Inflammatory macrophage treated with lipopolysaccharide for 4 hours (primary cell): ENCODE data around the gene RLN3.

Experiments
- DNase-seq: peaks from one replicate; pipeline ENCODE4 v3.0.0-alpha.2; 2020

Gene RLN3, protein sequence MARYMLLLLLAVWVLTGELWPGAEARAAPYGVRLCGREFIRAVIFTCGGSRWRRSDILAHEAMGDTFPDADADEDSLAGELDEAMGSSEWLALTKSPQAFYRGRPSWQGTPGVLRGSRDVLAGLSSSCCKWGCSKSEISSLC

DNA sequence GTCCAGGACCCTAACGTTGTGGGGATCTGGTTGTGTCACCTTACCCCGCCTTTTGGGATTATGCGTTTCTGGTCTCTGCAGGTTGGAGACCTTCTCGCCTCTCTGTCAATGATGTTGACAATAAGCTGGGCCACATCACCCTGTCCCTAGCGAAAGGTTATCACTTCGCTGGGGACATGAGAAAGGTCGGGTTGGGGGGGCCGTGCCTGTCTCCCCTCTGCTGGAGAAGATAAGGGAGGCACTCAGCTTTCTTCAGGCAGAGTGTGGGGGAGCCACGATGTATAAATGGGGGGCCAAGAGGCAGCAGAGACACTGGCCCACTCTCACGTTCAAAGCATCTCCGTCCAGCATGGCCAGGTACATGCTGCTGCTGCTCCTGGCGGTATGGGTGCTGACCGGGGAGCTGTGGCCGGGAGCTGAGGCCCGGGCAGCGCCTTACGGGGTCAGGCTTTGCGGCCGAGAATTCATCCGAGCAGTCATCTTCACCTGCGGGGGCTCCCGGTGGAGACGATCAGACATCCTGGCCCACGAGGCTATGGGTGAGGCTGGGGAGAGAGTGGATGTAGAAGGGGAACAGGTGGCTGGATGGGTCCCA, at the start of gene RLN3:
TSS of gene RLN3 (plus strand) at position 293 of the 595 bp plus-strand sequence. CDS start at position 350, 57 bp downstream.
- no peak for DNase-seq

DNA sequence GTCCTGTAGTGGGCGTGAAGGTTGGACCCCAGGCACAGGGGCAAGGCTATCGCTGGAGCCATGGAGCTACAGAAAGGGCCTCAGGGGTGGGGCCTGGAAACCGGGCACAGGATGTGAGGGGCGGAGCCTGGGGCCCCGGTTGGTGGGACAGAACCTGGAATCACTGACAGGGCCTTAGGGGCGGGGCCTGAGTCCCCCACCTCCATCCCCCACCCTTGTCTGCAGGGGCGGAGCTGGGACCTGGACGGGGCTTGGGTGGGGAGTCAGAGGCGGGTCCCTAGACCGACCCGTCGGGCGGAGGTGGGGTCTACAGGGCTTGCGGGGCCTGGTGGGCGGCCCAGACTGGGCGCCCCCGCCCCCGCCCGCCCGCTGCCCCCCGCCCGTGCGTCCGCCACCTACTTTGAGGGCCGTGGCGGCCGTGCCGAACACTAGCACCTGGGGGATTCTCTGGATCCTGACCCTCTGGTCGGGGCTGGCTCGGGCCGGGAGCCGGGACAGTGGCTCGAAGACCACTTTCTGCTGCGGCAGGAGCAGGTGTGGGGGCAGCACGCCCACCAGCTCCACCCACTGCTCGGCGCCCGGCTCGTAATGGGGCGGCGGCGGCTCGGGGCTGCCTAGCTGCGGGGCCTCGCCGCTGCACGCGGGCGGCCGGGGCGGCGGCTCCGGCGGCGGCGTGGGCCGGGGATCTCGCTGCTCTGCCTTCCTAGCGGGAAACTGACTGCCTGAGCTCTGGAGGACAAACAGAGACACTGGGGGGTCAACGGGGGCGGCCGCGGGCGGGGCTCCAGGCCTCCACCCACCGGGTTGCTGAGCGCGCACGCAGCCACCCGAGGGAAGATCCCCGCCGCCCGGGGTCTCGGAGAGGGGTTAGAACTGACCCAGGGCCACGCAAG, 49.4 kb upstream of the RLN3 start:
- no peak for DNase-seq

DNA sequence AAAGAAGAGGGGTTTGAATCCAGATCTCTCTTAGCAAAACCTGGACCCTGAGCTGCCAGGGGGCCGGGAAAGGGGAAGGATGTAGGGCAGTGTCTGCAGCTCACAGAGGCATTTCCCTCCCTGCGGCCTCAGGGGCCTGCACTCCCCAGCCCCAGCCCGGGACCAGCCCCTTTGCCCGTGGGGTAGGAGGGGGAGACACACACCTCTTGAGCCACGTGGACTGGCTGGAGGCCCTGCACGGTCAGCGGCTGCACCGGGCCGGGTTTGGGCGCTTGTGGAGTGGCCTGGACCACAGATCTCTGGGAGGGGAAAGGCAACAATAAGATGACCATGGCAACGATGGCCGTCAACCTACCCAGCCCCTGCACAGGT, 48.7 kb upstream of the RLN3 start:
- no peak for DNase-seq

DNA sequence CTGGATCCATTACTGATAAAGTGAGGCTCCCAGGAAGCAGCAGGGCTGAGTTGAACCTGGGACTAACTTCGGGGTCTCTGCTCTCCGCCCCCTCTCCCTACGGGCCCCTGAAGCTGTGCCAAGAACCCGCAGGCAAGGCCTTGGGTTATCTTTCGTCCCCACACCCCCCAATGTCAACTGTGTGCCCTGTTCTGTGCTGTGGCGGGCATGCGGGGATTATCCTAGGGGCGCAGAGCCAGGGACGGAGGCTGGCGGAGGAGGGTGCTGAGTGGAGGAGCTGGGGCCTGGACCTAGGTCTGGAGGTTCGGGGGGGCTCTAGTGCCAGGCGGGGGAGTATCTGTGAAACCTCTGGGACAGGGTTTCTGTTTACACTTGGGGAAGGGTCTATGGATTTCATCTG, 48.3 kb upstream of the RLN3 start:
- DNase-seq, result no peak

DNA sequence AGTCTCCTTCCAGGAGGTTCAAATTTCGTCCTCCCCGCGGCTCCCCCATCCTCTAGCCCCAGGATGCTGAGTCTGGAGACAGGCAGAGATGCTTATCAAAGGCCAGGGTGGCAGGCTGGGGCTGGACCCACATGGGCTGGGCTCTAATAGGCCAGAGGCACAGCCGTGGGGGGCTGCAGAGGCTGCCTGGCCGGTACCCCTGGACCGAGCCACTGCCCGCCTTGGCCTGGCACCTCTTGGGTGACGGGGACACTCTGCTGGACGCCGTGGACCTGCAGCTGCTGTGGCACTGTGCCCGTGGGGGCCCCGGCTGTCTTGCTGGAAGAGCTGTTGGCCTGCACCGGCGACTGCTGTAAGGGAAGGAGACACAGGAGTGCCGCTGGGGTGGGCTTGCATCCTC, 47.6 kb upstream of the RLN3 start:
- no peak for DNase-seq

DNA sequence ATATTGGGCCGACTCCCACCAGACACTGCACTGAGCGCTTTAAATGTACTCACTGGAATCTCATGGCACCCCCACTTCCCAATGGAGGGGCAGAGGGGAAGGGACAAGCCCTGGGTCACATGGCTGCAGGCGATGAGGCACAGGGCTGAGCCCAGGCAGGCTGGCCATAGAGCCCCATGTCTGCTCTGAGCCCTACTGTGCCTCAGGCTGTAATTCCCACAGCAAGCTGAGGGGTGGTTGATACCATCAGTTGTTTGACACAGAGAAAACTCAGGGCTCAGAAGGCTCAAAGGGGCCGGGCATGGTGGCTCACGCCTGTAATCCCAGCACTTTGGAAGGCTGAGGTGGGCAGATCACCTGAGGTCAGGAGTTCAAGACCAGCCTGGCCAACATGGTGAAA, 46.9 kb upstream of the RLN3 start:
- no peak for DNase-seq

DNA sequence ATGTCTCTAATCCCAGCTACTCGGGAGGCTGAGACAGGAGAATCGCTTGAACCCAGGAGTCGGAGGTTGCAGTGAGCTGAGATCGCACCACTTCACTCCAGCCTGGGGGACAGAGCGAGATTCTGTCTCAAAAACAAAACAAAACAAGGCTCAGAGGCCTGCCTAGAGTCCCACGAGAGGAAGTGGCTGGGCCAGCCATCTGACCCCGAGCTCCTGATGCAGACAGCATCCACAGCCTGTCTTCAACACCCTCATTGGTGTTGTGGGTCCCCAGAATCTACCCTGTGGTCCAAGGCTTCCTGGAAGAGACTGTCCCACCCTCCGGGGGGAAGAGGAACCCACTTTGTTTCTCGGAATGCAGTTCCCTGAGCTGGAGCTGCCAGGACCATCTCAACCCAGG, 46.5 kb upstream of the RLN3 start:
- DNase-seq, result no peak

DNA sequence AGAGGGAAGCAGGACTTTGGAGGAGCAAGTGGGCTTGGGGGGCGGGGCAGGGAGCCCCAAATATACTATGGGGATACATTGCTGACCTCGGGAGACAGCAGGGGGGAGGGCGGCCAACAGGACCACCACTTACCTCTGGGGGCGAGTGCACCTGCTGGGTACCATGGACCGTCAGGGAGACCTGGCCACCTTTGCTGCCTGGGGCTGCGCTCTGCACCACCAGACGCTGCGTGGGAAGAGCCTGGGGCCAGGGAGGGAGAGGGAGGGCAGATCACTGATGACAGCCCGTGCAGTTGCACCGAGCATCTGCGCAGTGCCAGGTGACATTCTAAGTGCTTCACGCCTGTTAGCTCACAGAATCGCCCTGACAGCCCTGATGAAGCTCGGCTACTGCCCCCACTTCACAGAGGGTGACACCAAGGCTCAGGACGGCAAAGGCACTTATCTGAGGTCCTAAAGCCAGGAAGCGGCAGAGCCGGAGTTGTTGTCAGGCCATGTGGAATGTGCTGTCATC, 45.9 kb upstream of the RLN3 start:
- DNase-seq, result no peak

DNA sequence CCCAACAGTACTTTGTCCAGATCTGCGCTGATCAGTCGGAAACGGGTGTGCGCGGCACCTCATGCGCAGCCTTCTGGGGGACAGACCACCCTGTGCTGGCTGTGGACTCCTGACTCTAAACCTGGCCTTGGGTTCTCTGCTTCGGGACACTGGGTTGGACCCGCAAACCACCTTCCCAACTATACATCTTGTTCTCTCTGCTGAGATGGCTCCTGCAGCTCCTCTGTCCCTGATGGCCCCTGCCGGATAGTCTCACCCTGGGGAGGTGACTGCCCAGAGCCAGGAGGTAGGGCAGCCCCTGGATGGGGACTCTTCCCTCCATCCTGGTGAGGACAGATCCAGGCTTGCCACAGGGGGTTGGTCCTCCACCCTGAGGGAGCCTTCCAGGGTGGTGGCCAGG, 45.2 kb upstream of the RLN3 start:
- no peak for DNase-seq

DNA sequence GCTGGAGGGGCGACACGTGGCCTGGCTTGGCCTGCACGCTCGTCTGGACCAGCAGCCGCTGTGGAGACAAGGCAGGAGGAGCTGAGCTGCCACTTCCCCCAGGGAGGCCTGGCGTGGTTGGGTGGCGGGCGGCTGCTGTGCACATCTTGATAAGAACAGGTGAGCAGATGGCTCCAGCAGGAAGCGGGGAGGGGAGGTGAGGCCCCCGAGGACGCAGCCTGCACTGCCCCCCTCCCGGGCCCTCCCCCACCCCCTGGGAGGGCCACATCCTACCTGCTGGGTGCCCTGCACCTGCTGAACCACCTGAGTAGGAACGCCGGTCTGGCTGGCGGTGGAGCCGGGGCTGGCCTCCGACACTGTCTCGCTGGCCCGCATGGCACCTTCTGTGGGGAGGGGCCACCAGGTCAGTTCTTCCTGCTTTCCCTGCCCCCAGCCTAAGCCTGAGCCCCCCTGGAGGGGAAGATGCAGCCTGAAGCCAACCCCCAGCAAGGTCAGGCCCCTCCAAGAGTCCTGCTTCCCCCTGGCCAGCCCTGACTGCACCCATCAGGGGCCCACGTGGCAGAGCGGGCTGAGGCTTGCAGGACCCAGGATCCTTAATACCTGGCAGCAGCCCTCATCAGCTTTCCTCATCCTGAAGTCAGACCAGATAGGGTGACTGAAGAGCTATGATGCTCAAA, 44.6 kb upstream of the RLN3 start:
- DNase-seq, result no peak

DNA sequence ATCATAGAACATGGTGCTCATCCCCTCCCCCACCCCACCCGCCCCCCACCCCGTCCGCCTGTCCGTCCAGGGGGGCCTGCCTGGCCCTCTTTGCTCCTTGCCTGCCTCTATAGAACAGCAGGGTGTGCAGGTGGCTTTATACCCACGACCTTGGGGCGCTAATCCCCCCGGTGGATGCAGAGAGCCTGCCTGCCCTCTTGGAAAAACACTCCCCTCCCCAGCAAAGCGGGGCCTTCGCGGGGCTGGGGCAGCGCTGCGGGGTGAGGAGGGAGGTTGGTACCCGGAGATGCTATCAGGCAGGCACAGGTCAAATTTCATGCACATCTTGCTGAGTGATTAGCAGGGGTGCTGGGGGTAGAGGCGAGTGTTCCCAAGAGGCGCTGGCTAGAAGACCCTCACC, 43.8 kb upstream of the RLN3 start:
- no peak for DNase-seq

DNA sequence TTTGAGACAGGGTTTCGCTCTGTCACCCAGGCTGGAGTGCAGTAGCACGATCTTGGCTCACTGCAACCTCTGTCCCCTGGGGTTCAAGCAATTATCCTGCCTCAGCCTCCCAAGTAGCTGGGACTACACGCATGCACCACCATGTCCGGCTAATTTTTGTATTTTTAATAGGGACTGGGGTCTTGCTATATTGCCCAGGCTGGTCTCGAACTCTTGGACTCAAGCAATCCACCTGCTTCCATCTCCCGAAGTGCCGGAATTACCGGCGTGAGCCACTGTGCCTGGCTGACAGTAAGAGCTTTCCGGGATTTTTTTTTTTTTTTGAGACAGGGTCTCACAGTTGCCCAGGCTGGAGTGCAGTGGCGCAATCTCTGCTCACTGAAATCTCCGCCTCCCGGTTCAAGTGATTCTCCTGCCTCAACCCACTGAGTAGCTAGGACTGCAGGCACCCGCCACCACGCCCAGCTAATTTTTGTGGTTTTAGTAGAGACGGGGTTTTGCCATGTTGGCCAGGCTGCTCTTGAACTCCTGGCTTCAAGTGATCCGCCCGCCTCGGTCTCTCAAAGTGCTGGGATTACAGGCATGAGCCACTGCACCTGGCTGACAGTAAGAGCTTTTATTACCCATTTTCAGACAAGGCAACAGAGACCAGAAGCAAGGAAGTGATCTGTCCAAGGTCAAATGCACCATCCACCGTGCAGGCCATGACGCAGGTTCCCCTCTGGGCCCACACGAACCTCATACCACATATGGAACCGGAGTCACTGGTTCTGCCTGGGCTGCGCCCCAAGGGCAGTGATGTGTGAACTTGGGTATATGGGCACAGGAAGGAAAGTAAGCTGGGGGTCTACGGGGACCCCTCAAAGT, 42.8 kb upstream of the RLN3 start:
- peak; percentile 35 for DNase-seq

DNA sequence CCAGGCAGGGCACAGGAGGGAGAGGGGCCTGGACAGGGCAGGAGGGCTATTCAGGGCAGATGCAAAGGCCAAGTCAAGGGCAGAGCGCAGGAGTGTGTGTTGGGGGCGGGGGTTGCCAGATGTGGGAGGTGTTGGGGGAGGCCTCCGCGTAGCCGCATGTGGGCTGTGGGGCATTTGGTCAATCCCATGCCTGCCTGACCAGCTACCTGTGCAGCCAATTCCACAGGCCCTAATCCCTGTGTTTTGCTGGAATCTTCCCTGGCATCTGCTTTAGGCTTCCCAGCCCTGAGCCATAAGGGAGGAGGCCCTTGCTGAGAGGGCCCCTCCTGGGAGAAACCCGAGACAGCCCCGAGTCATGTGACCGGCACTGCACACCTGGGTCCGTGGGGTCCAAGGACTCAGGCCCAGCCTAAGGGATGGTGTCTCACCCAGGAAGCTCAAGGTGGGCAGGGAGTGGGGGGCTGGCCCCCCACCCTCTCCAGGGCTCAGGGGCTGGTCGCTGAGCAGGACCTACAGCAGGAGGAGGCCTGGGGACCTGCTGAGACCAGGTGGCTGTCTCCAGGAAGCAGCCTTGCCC, 42.1 kb upstream of the RLN3 start:
- DNase-seq, result no peak

DNA sequence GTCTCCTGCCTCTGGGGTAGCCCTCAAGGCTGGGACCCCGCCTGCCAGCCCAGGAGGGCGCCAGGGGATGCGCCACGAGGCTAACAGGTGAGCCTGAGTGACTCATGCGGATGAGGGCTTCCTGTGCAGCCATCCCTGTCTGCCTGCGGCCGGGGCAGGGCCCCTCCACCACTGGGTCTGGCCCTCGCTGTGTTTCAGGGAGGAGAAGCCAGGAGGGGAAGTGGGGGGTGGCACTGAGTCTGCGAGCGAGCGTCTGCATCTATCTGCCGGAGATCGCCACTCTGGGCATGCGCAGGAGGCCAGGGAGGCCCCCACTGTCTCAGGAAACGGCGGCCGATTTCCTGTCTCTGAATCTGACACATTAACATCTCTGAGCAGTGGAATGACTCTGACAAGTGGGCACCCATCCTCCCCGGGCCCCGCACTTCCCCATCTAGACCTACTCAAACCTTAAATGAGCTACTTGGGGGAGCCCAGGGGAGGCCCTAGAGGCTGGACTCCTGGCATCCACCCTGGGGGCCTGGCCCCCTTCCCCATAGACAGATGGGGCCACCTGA, 41.5 kb upstream of the RLN3 start:
- peak; percentile 95 for DNase-seq

DNA sequence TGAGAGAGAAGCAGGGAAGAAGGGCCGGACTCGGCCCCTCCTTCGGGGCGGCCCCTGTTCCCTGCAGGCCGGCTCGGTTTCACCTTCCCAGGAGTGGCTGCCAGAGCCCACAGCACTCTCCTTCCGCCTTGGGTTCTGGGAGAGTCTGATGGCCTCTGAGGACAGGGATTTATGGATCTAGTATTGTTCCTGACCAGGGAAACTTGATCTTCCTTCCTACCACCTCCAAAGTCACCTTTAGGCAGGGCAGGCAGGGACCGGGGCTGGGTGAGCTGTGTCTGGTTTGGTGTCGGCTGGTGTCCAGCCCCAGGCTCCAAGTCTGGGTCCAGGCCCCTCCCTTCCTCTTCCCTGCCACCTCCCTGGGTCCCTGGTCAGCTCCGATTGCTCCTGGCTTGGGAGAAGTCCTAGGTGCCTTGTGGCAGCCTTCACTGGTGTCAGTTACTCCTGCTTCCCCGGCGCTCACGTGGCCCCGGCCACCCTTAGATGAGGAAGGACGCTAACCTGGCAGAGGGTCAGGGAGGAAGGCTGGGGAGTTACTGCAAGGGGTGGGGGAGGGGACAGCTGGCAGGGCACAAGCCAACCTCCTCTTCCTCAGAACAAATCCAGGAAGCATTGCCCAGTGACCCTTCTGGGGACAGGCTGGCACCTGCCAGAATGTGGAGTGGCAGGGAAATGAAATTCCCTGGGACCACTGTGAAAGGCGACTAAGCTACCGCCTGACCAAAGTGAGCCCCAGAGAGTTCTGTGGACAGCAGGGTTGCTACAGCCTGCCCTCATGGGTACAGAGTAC, 40.7 kb upstream of the RLN3 start:
- DNase-seq, result peak; percentile 33

DNA sequence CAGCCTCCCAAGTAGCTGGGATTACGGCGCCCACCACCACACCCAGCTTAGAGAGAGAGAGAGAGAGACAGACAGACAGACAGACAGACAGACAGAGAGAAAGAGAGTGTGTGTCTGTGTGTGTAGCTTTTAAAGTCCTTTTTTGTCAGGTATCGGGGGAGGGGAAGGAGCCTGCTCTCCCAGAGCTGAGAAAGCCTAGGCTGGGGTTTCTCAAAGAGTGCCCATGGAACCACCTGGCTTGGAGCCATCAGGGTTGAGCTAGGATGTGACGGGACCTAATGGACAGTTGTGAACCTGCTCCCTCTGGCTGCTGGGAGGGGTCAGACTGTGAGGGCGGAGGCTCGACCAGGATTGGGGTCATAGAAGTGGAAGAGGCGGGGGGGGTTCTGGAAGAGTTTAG, 38.5 kb upstream of the RLN3 start:
- DNase-seq, result no peak

DNA sequence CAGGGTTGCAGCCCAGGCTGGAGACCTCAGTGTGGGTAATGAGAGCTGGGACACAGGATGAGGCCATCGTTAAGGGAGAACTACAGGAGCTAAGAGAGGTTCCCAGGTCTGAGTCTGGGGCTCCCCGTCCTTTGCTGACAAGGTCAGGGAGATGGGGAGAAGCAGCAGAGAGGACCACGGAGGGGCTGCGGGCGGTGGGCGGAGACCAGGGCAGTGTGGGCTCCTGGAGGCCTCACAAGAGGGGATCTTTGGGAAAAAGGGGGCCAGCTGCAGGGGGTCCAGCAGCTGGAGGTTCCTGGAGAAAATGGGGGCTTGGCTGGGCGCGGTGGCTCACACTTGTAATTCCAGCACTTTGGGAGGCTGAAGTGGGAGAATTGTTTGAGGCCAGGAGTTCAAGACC, 37.9 kb upstream of the RLN3 start:
- DNase-seq, result no peak

DNA sequence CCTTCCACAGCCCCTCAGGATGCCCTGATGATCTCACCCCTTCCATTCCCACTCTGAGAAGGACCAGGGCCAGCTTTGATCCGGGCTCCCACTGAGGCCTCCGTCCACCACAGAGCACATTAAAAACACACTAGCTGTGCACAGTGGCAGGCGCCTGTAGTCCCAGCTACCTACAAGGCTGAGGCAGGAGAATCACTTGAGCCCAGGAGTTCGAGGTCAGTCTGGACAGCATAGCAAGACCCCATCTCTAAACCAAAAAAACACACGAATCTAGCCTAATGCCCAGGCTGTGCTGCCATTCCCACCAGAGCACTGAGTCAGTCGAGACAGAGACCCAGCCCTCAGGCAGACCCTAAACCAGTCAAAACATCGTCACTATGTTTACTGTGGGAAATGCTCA, 35.9 kb upstream of the RLN3 start:
- DNase-seq, result no peak

DNA sequence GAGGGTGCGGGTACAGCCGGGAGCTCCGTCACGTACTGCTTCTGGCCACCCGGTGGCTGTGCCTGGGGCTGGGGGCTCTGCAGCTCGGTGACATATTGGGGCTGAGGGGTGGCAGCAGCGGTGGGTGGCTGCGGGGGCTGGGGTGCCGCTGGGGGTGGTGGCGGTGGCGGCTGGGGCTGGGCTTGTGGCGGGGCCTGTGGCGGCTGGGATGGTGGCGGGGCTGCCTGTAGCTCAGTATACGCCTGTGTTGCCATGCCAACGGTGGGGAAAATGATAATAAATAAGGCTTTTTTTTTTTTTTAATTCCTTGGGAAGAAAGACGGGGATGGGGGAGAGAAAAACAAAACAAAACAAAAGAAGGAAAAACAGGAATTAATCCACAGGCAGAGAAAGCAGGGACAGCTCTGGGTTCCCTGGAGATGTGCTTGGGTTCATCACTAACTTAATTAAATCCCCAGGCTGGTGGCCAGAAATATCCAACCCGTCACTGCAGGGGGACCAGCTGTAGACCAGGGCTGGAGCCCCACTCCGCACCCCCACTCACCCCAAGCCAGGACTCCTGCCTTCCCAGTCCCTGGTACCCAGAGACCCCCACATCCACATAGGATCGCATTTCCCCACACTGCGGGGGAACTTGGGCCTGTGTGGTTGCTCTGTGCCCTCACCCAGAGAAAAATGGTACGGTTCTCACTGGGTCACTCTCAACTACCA, 34.2 kb upstream of the RLN3 start:
- DNase-seq, result no peak

DNA sequence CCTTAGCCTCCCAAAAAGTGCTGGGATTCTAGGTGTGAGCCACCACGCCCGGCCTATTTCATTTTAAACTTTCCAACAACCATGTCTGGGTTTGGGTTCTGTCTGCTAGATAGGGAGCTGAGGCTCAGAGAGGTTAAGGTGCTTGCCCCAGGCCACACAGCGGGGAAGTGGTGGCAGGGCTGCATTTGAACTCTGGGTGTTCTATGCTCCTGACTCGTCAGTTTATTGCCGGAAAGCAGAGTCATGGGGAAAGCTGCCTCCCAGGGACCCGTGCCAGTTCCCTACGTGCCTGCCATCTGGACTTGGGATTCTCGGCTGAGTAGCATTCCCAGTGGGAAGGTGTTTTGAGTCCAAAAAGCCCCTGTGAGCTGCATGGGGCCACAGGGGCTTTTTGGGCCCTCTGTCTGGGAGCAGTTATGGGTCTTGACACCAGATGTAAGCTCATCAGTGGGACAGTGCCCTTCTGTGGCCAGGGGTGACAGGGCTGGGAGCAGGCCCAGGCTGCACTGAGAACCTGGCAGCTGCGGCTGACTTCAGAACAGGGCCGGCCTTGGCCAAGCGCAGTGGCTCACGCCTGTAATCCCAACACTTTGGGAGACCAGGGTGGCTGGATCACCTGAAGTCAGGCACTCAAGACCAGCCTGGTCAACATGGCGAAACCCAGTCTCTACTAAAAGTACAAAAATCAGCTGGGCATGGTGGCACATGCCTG, 32.8 kb upstream of the RLN3 start:
- DNase-seq, result no peak
